K562 (cell line): ENCODE measurements around the gene TBCC. TPM values are rescaled to one million over a fixed set of nuclear protein-coding genes. Genes with fewer than 3 reads are reported as not detected.

Source experiments
- ARID3A ChIP-seq: IDR thresholded peaks from 2 replicates; pipeline ENCODE4 v1.6.1; 2012; ENCODE audit warnings: low read depth, low read length, improper control_type of control experiment, borderline replicate concordance
- ARID3B ChIP-seq: fragments of 250-450 bp; sonication (Bioruptor Pico); IDR thresholded peaks from 2 replicates; pipeline ENCODE4 v1.4.0; 2020; ENCODE audit warnings: borderline replicate concordance
- E2F8 ChIP-seq: fragments of 450-650 bp; IDR thresholded peaks from 2 replicates; pipeline ENCODE4 v1.7.1; 2018; ENCODE audit warnings: mild to moderate bottlenecking, low read depth; ENCODE audit not compliant: partially characterized antibody
- GABPA ChIP-seq: fragments of 200-800 bp; sonication (Bioruptor generic); conservative IDR thresholded peaks from 2 replicates; pipeline ENCODE4 v1.6.1; 2016; ENCODE audit warnings: low read depth, missing genetic modification characterization, missing compliant biosample characterization
- GABPB1 ChIP-seq: sonication (generic); formaldehyde crosslinking; IDR thresholded peaks from 2 replicates; pipeline ENCODE4 v1.8.0; 2022; ENCODE audit warnings: mild to moderate bottlenecking, missing genetic modification reagents
- HSF4 ChIP-seq: fragments of 250-450 bp; sonication (Bioruptor Pico); IDR thresholded peaks from 2 replicates; pipeline ENCODE4 v2.1.2; 2022; ENCODE audit warnings: mild to moderate bottlenecking, moderate library complexity, borderline replicate concordance
- KDM5B ChIP-seq: fragments of 200-600 bp; sonication (generic); IDR thresholded peaks from 2 replicates; pipeline ENCODE4 v1.6.1; 2012; ENCODE audit warnings: low read depth, mild to moderate bottlenecking, moderate library complexity, low read length, control low read depth, inconsistent platforms; ENCODE audit not compliant: insufficient replicate concordance
- MAFK ChIP-seq: IDR thresholded peaks from 2 replicates; pipeline ENCODE4 v1.6.1; 2011; ENCODE audit warnings: low read length, improper control_type of control experiment
- MEIS2 ChIP-seq: fragments of 450-650 bp; IDR thresholded peaks from 2 replicates; pipeline ENCODE4 v1.6.1; 2014; ENCODE audit warnings: mild to moderate bottlenecking; ENCODE audit not compliant: partially characterized antibody
- NFYB ChIP-seq: IDR thresholded peaks from 2 replicates; pipeline ENCODE4 v1.6.1; 2011; ENCODE audit warnings: mild to moderate bottlenecking, moderate library complexity; ENCODE audit not compliant: insufficient read length; ENCODE audit errors: extremely low read depth
- NR3C1 ChIP-seq: sonication (generic); formaldehyde crosslinking; IDR thresholded peaks from 2 replicates; pipeline ENCODE4 v1.8.1; 2022; ENCODE audit warnings: missing genetic modification reagents
- RFX7 ChIP-seq: fragments of 250-450 bp; sonication (Bioruptor Pico); IDR thresholded peaks from 2 replicates; pipeline ENCODE4 v1.5.1; 2021; ENCODE audit warnings: mild to moderate bottlenecking
- RREB1 ChIP-seq: fragments of 250-450 bp; sonication (Bioruptor Pico); IDR thresholded peaks from 2 replicates; pipeline ENCODE4 v1.4.0; 2020
- SAP30 ChIP-seq: fragments of 200-600 bp; sonication (generic); IDR thresholded peaks from 2 replicates; pipeline ENCODE4 v1.6.1; 2012; ENCODE audit warnings: borderline replicate concordance, low read depth, mild to moderate bottlenecking, moderate library complexity, low read length, control low read depth, inconsistent platforms; ENCODE audit not compliant: insufficient read depth, poor library complexity, severe bottlenecking
- U2AF2 ChIP-seq: fragments of 200-400 bp; formaldehyde crosslinking; optimal IDR thresholded peaks from 2 replicates; pipeline ENCODE3; 2017; ENCODE audit warnings: low read depth, mild to moderate bottlenecking, low read length
- ZC3H11A ChIP-seq: IDR thresholded peaks from 2 replicates; pipeline ENCODE4 v1.6.1; 2012; ENCODE audit warnings: low read depth, low read length, improper control_type of control experiment
- polyA plus RNA-seq, 8 experiments: library from polyadenylated mRNA; depleted of rRNA in 4 of 8; stranded (reverse) in 5 of 8; unstranded in 3 of 8; fragments of >200 nt; fragmentation: Nextera tagmentation in 2 of 8; fragmentation: Illumina TruSeq in 1 of 8; extraction: Ambion mirVana in 2 of 8; extraction: Trizol in 1 of 8; gene quantifications; 2 replicates each; pipeline versions ENCODE4 v1.2.1 to v1.2.3, GENCODE V29; 2011 to 2014; ENCODE audit warnings: inconsistent platforms in 1 of 8, missing spikeins in 1 of 8
- total RNA-seq, 7 experiments: library from RNA; depleted of rRNA in 6 of 7; stranded (reverse); fragments of >200 nt in 6 of 7; fragmentation: Illumina TruSeq in 2 of 7; extraction: Trizol in 2 of 7; gene quantifications; 2 replicates each; pipeline versions ENCODE4 v1.2.1 to v1.2.3, GENCODE V29; 2011 to 2021; ENCODE audit warnings: low replicate concordance in 1 of 7

Gene TBCC
- total and polyA plus RNA-seq, 9 of the 15 experiments (the other 6 are each of a cell fraction or from before 2014, with no cell fraction given) = 2.8 to 34.1 (median 23.3) TPM

- TF ChIP-seq E2F8 = no peak
- no peak for TF ChIP-seq RFX7
- TF ChIP-seq U2AF2 = no peak
- no peak for TF ChIP-seq ZC3H11A
- no peak for TF ChIP-seq ARID3A
- no peak for TF ChIP-seq GABPA (tag)
- TF ChIP-seq NFYB = no peak
- no peak for TF ChIP-seq HSF4 (CRISPR knock-in tag)
- TF ChIP-seq ARID3B (CRISPR knock-in tag) = no peak
- TF ChIP-seq SAP30 = no peak
- no peak for TF ChIP-seq NR3C1 (CRISPR knock-in tag)
- peak; percentile 27 for TF ChIP-seq KDM5B
- TF ChIP-seq RREB1 (CRISPR knock-in tag) = no peak
- TF ChIP-seq GABPB1 (CRISPR knock-in tag) = no peak
- no peak for TF ChIP-seq MAFK
- no peak for TF ChIP-seq MEIS2
Measured at GRCh38 chr6:42744351-42744893, 1.5 kb downstream of the TBCC start (continued).
